SJSA1 (cell line): ENCODE results near the gene YWHAQ. TPM values are rescaled to one million over a fixed set of nuclear protein-coding genes. Genes with fewer than 3 reads are reported as not detected.
A peak's percentile ranks its signal among the peaks of the same experiment; 100 is the strongest.

Source experiments
- DNase-seq, 2 experiments: peaks; one replicate each; pipeline ENCODE4 v3.0.0-alpha.2; 2015 to 2020; ENCODE audit warnings: low spot score in 2 of 2, low read depth in 1 of 2
- H3K27ac ChIP-seq: fragments of 250-450 bp; sonication (Bioruptor Pico); 2 replicates; pipeline ENCODE4 v1.5.1; 2020; ENCODE audit warnings: mild to moderate bottlenecking, moderate library complexity
- H3K27me3 ChIP-seq: fragments of 250-450 bp; sonication (Bioruptor Pico); replicated peaks from 2 replicates; pipeline ENCODE4 v1.5.1; 2020; ENCODE audit warnings: mild to moderate bottlenecking, moderate library complexity
- H3K36me3 ChIP-seq: fragments of 250-450 bp; sonication (Bioruptor Pico); 2 replicates; pipeline ENCODE4 v1.5.1; 2020; ENCODE audit warnings: mild to moderate bottlenecking
- H3K4me1 ChIP-seq: fragments of 250-450 bp; sonication (Bioruptor Pico); replicated peaks from 2 replicates; pipeline ENCODE4 v1.6.1; 2021; ENCODE audit warnings: mild to moderate bottlenecking
- H3K4me3 ChIP-seq: fragments of 250-450 bp; sonication (Bioruptor Pico); 2 replicates; pipeline ENCODE4 v1.5.1; 2020; ENCODE audit warnings: mild to moderate bottlenecking
- H3K9me3 ChIP-seq: fragments of 250-450 bp; sonication (Bioruptor Pico); replicated peaks from 2 replicates; pipeline ENCODE4 v1.5.1; 2020; ENCODE audit warnings: mild to moderate bottlenecking
- total RNA-seq: library from RNA; depleted of rRNA; stranded (reverse); fragments of >200 nt; shearing (Covaris generic); gene quantifications from 2 replicates; pipeline ENCODE4 v1.2.3, GENCODE V29; 2014

YWHAQ gene
- total RNA-seq, 1 experiment from 2014 or later: 491 TPM

- DNase-seq: no peak
- no peaks in the 10 kb centered on the region for H3K36me3 ChIP-seq
- H3K27ac ChIP-seq: no peak overlapping the region
- H3K27me3 ChIP-seq: no peaks in the 10 kb centered on the region
- peaks cover 30% of the 10 kb centered on the region for H3K4me1 ChIP-seq
- no peak overlapping the region for H3K4me3 ChIP-seq
- H3K9me3 ChIP-seq: no peaks in the 10 kb centered on the region
Observed at GRCh38 chr2:9663008-9663879, 32.4 kb upstream of the YWHAQ start.

DNA sequence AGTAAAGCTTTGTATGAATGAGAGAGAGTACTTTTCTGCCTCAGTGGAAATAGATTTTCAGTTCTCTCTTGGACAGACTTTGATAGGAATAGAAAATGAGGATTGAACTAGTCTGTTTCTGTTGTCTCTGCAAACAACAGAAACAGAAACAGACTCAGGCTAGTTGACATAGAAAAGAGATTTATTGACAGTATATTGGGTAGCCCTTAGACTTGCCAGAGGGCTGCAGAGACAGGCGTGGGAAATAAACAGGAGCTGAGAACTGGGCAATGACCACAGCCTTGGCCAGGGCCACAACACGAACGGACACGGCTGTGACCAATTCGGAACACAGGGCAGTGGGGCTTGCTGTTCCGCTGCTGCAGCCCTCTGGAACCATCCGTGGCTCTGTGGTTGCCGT is 30.5 kb upstream of the YWHAQ start:
- DNase-seq: no peak
- Histone ChIP-seq H3K27me3 (no peaks in the 10 kb centered on the region), H3K9me3 (no peaks in the 10 kb centered on the region), H3K27ac (no peak overlapping the region), H3K4me1 (peaks cover 43% of the 10 kb centered on the region), H3K36me3 (no peaks in the 10 kb centered on the region), H3K4me3 (no peak overlapping the region)

- Histone ChIP-seq H3K27me3 (no peaks in the 10 kb centered on the region), H3K27ac (no peak overlapping the region), H3K4me3 (no peak overlapping the region), H3K36me3 (no peaks in the 10 kb centered on the region), H3K9me3 (no peaks in the 10 kb centered on the region), H3K4me1 (peaks cover 42% of the 10 kb centered on the region)
- no peak for DNase-seq
Observed at GRCh38 chr2:9660781-9661180, 30.0 kb upstream of the YWHAQ start.

- DNase-seq: no peak
- H3K9me3 ChIP-seq: no peaks in the 10 kb centered on the region
- H3K4me1 ChIP-seq: peaks cover 42% of the 10 kb centered on the region
- no peak overlapping the region for H3K4me3 ChIP-seq
- H3K27ac ChIP-seq: no peak overlapping the region
- no peaks in the 10 kb centered on the region for H3K27me3 ChIP-seq
- no peaks in the 10 kb centered on the region for H3K36me3 ChIP-seq
Observed at GRCh38 chr2:9660154-9660553, 29.4 kb upstream of the YWHAQ start.

- Histone ChIP-seq H3K4me3 (no peak overlapping the region), H3K27me3 (no peaks in the 10 kb centered on the region), H3K9me3 (no peaks in the 10 kb centered on the region), H3K4me1 (peaks cover 53% of the 10 kb centered on the region), H3K27ac (peak overlapping the region; percentile 90), H3K36me3 (no peaks in the 10 kb centered on the region)
- DNase-seq: peak; percentile 91
Observed at GRCh38 chr2:9658972-9659371, 28.2 kb upstream of the YWHAQ start.

DNA sequence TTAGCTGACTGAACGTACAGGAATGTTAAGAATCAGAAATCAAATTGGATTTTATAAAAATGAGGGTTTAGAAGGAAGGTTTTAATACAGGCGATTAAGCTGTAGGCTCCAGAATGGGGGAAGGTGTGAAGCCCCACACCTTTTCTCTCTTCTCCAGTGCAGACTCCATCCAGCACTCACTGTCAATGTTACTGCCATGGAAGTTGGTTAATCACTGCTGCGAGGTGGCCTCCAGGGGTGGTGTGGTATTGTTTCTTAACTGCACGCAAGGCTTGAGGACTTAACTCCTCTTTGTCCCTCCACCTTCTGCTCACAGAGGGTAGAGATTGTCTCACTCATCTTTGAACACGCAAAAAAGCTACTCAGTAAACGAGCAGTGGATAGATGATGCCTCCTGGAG is 26.9 kb upstream of the YWHAQ start:
- H3K4me1 ChIP-seq: peaks cover 54% of the 10 kb centered on the region
- peak; percentile 77 to 79 for DNase-seq
- no peaks in the 10 kb centered on the region for H3K9me3 ChIP-seq
- H3K4me3 ChIP-seq: no peak overlapping the region
- peak overlapping the region; percentile 90 for H3K27ac ChIP-seq
- no peaks in the 10 kb centered on the region for H3K36me3 ChIP-seq
- no peaks in the 10 kb centered on the region for H3K27me3 ChIP-seq

DNA sequence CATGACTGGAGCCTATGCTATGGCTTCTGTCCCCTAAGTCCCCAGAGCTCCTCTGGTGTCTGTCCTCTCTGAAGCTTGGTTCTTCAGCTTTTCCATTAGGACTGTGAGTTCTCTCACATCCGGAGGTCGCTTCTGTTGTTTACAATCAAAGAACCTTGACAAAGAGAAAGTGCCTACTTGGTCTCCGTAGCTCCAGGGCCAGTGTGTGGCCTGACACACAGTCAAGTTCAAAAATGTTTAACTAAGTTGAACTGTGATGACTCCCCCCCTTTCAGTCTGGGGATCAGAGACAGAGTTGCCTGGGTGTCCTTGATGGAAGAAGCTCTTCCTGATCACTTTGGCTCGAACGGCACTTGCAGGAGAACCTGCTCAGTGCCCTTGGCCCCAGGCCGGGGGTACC is 26.3 kb upstream of the YWHAQ start:
- peak overlapping the region; percentile 90 for H3K27ac ChIP-seq
- peak overlapping the region; percentile 12 for H3K4me3 ChIP-seq
- DNase-seq: peak; percentile 73 to 87

DNA sequence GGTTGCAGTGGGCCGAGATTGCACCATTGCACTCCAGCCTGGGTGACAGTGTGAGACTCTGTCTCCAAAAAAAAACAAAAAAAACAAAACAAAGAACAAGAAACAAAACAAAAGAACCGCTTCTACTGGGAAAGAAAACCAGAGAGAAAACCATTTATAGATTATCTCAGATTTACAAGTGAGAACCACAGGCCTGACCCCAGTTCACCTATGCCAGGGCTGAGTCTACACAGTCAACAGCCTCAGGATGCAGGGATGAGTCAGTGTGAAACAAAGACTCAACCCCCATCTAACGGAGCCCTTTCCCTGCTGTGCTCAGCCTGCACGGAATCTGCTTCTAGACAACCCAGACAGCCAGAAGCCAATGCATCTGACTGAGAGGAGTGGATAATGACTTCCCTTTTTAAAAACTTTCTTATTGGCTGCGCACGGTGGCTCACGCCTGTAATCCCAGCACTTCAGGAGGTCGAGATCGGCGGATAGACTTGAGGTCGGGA is 25.5 kb upstream of the YWHAQ start:
- DNase-seq: peak; percentile 95
- peak overlapping the region; percentile 12 for H3K4me3 ChIP-seq

More for the DNA sequence above, 26.3 kb upstream of the YWHAQ start:
- H3K36me3 ChIP-seq: no peaks in the 10 kb centered on the region
- peaks cover 54% of the 10 kb centered on the region for H3K4me1 ChIP-seq
- no peaks in the 10 kb centered on the region for H3K9me3 ChIP-seq
- no peaks in the 10 kb centered on the region for H3K27me3 ChIP-seq

GRCh38 chr2:9655441-9656269 is 24.9 kb upstream of the YWHAQ start:
- no peaks in the 10 kb centered on the region for H3K27me3 ChIP-seq
- H3K27ac ChIP-seq: peak overlapping the region; percentile 90
- peaks cover 54% of the 10 kb centered on the region for H3K4me1 ChIP-seq
- no peaks in the 10 kb centered on the region for H3K9me3 ChIP-seq
- no peak overlapping the region for H3K4me3 ChIP-seq
- no peaks in the 10 kb centered on the region for H3K36me3 ChIP-seq
- DNase-seq: peak; percentile 86 to 90

More for the DNA sequence above, 25.5 kb upstream of the YWHAQ start:
- H3K4me1 ChIP-seq: peaks cover 54% of the 10 kb centered on the region
- peak overlapping the region; percentile 90 for H3K27ac ChIP-seq
- H3K27me3 ChIP-seq: no peaks in the 10 kb centered on the region
- no peaks in the 10 kb centered on the region for H3K9me3 ChIP-seq
- H3K36me3 ChIP-seq: no peaks in the 10 kb centered on the region

DNA sequence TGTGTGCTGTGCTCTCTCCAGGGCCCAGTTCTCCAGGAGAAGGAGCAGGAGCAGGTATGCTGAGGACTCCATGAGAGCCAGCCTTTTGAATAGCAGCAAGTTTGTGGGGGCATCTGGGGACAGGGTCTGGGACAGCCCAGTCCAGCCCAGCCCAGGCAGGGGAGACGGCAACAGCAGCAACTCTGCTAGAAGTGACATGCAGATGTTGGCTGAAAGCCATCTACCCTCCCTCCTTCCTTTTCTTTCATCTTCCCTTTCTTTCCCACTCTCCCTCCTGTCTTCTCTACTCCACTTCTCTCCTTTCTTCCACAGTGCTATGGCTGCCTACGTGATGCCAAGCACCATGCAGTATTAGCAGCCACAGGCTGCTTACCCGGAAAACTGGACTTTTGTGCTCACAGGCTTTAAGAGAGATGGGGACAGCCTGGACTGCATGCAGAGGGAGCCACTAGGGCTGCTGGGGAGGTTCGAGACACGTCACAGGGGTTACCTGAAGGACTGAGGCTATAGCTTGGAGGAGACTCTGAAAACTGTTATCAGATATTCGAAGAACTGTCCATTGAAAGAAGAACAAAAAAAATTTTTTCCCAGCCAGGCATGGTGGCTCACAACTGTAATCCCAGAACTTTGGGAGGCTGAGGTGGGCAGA is 23.8 kb upstream of the YWHAQ start:
- Histone ChIP-seq H3K27ac (peak overlapping the region; percentile 90), H3K27me3 (no peaks in the 10 kb centered on the region), H3K36me3 (no peaks in the 10 kb centered on the region), H3K4me3 (no peak overlapping the region), H3K9me3 (no peaks in the 10 kb centered on the region), H3K4me1 (peaks cover 59% of the 10 kb centered on the region)
- peak in 1 of 2 experiments; percentile 37 for DNase-seq

- Histone ChIP-seq H3K36me3 (no peaks in the 10 kb centered on the region), H3K9me3 (no peaks in the 10 kb centered on the region), H3K4me3 (no peak overlapping the region), H3K27ac (no peak overlapping the region), H3K27me3 (no peaks in the 10 kb centered on the region), H3K4me1 (peaks cover 50% of the 10 kb centered on the region)
- no peak for DNase-seq
Observed at GRCh38 chr2:9653485-9654271, 22.9 kb upstream of the YWHAQ start.

DNA sequence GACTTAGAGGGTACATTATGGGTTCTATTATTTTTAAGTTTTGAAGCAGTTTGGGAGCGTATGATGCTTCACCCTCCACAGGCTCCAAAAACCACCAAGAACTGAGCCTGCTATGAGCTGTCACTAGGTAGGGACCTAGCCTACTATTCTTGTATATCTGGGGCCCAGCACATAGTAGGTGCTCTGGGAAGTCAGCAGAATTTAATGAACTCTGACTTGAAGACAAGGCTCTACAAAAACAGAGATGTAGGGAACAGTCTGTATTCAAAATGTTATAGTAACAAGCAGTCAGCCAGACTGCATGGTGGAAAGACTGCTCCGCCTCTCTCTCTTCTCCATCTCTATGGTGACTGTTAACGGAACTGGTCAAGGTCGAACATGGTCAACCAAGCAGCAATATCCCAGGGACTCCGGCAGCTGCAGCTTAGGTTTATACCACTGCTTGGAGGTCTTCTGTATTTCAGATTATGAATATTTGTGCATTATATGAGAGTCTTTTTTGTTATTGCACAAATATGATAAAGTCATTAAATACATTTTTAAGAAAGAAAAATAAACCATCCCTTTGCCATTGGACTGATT is 22.2 kb upstream of the YWHAQ start:
- no peaks in the 10 kb centered on the region for H3K9me3 ChIP-seq
- H3K36me3 ChIP-seq: no peaks in the 10 kb centered on the region
- no peaks in the 10 kb centered on the region for H3K27me3 ChIP-seq
- H3K4me1 ChIP-seq: peaks cover 43% of the 10 kb centered on the region
- H3K27ac ChIP-seq: no peak overlapping the region
- DNase-seq: no peak
- H3K4me3 ChIP-seq: no peak overlapping the region

DNA sequence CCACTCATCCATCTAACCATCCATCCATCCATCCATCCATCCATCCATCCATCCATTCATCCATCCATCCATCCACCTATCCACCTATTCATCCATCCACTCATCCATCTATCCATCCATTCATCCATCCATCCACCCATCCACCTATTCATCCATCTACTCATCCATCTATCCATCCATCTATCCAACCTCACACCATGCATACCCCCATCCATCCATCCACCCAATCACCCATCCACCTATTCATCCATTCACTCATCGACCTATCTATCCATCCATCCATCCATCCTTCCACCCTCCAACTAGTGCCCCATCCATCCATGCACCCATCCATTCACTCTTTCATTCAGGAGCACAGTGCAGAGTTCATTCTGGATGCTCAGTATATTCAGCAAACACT is 21.5 kb upstream of the YWHAQ start:
- no peak for DNase-seq
- no peak overlapping the region for H3K27ac ChIP-seq
- no peaks in the 10 kb centered on the region for H3K9me3 ChIP-seq
- no peaks in the 10 kb centered on the region for H3K36me3 ChIP-seq
- no peaks in the 10 kb centered on the region for H3K27me3 ChIP-seq
- H3K4me1 ChIP-seq: peaks cover 36% of the 10 kb centered on the region
- H3K4me3 ChIP-seq: no peak overlapping the region
